ENCODE measurements around the gene NMD3. TPM values are rescaled to one million over a fixed set of nuclear protein-coding genes. Genes with fewer than 3 reads are reported as not detected.
A peak's percentile ranks its signal among the peaks of the same experiment; 100 is the strongest.

NMD3 gene
- total RNA-seq, 1 donor from 2014 or later, result 72.6 TPM

DNA sequence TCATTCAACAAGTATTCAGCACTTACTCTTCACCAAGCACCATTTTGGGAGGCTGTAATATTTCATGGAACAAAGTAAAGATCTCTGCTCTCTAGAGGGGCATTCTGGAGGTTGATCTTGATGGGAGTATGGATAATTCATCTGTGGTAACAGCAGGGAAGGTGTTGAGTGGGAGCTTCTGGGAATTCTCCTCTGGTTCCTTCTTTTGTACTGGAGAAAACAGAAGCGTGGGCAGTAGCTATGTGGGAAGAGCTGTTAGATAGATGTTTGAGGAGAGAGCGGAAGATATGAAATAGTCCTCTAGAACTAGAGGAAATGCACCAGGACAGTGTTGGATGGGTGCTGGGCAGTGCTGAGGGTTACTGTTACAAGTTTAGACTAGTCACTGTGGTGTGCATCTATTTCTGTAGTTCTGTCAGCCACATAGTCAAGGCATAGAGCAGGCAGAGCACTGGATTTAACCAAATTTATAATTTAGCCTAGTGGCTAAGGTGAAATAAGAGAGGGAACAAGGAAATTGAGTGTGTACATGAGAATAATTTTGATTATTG is 9.6 kb downstream of the NMD3 start:
- DNase-seq (ENCODE audit: low spot score in 2 of 2) (no peak), FAIRE-seq (no peak)

DNA sequence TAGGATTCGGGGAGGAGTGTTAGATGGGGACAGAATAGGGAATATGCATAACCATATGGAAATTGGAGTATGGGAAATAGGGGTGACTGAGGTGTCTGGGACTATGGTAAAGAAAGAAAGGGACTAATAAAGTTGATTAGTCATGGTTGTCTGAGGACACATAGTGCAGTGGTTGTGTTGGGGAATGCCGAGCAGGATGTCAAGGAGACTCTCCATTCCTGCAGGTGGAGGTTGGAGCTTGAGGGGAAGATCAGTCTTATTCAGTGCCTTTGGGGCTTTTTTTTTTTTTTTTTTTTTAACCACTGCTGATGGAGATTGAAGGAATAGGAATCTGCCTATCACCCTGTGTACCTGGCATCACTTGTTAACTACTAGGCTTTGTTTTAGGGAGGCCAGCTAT is 10.8 kb downstream of the NMD3 start:
- FAIRE-seq, result no peak
- DNase-seq (ENCODE audit: low spot score in 2 of 2), result no peak

DNA sequence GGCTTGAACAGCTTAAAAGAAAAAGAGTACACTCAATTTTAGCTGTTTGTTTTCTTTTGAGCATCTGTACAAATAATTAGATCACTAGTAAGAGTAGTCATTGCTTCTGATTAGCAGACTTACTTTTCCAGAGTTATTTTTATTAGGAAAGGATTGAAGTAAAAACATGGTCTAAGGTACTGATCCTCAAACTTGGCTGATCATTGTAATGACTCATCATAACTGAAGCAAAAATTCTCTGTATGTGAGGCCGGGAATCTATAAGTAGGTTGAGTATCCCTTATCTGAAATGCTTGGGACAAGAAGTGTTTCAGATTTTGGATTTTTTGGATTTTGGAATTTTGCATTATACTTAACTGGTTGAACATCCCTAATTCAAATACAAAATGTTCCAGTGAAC is 12.4 kb downstream of the NMD3 start:
- DNase-seq (ENCODE audit: low spot score in 2 of 2) (no peak), FAIRE-seq (no peak)

DNA sequence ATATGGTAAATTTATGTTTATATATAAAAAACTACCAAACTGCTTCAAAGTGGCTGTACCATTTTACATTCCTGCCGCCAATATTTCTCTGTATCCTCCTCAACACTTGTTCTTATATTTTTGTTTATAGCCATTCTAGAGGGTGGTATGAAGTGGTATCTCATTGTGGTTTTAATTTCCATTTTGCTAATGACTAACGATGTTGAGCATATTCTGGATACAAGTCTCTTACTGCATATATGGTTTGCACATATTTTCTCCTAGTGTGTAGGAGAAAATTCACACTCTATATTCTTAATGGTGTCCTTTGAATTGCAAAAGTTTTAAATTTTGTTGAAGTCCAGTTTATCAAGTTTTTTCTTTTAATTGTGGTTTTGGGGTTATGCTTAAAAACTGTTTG is 15.1 kb downstream of the NMD3 start:
- no peak for DNase-seq (ENCODE audit: low spot score in 2 of 2)
- FAIRE-seq, result no peak

DNA sequence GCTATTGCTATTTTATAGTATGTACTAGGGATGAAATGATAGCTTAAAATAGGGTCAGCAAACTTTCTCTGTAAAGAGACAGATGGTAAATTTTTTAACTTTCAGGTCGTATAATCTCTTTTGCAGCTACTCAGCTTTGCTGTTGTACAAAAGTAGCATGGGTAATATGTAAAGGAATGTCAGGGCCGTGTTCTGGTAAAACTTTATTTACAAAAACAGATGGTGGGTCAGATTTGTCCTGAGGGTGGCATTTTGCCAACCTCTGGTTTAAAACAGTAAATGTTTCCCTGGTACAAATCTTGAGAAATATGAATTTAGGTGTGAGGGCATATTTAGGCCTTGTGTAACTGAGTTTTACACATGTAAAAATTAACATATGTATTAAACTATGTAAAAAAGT is 18.6 kb downstream of the NMD3 start:
- FAIRE-seq (no peak), DNase-seq (ENCODE audit: low spot score in 2 of 2) (no peak)

DNA sequence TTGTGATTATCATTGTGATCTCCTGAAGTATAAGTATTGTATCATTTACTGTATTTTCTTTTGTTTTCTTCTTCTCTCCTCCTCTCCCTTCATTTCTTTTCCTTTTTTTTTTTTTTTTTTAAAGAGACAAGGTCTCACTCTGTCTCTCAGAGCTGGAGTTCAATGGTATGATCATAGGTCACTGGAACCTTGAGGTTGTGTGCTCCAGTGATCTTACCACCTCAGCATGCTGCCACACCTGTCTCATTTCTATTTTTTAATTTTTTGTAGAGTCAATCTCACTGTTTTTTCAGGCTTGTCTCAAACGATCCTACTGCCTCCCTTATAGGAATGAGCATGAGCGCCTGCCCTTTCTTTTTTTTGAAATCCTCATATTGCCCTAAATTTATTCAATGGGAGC is 23.4 kb downstream of the NMD3 start:
- no peak for FAIRE-seq

DNA sequence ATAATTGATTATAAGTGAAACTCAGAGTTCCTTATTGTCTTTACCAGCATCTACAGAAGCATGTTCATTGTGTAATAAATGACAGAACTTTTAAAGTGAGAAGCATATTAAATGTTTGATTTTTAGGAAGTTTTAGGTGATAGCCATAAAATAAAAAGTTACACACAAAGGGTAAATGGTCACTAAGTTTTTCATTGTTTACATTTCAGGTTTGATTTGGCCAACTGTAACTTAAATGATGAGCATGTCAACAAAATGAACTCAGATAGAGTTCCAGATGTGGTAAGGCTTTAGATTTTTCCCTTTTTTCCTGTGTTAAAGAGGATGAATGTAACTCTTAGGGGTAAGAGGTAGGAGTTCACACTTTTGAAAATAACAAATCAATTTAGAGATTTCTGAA is 25.9 kb downstream of the NMD3 start:
- FAIRE-seq, result no peak
- DNase-seq (ENCODE audit: low spot score in 2 of 2), result no peak

More for the DNA sequence above, 23.4 kb downstream of the NMD3 start:
- no peak for DNase-seq (ENCODE audit: low spot score in 2 of 2)

DNA sequence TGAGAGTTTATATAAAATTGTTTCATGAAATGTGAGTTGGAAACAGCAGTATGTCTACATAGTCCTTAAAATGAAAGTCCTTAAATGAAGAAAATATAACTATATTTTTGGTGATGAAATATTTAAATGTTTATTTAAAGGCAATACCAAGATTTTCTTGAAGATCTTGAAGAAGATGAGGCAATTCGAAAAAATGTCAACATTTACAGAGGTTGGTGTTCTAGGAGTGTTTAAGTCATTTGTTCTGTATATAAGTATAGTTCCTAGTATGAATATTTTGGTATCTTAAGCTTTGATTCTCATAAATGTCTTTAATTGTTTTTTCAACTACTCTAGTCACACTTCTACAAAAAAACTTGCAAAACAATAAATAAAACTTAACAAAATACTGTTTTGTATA is 29.0 kb downstream of the NMD3 start:
- DNase-seq (ENCODE audit: low spot score in 2 of 2), result no peak

DNA sequence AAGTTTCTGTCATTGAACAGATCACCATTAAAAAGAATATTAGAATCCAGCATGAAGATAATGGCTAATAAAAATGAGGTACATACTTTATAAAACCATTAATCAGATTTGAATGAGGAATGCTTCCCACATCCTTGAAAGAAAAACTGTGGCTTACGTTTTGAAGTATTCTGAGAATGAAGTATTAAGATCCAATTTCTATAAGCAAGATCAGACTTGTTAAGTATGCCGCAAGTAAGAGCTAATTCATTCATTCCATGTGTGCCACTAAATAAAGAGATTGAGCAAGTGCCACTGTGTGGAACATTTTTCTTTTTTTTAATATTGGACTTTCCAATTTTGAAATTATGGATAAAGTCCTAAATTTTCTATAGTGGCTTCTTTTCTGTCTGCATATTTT is 30.6 kb downstream of the NMD3 start:
- no peak for FAIRE-seq
- no peak for DNase-seq (ENCODE audit: low spot score in 2 of 2)

More for the DNA sequence above, 29.0 kb downstream of the NMD3 start:
- FAIRE-seq, result no peak

DNA sequence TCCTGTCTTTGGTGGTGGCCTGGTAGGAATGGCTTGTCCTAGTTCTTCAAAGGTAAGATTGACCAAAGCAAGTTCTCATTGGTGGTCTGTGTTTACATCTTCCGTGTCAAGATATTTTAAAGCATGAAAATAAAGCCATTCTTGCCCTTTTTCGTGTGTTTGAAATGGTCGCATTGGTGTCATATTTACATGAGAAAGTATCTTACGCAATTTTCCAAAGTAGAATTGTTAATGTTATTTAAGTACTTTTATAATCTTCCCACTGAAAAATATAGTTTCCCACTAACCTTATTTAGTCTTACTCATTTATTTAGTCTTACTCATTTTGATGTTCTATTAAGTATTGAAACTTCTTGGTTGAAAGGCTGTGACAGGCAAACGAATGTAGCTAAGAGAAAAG is 31.0 kb downstream of the NMD3 start:
- FAIRE-seq, result no peak
- no peak for DNase-seq (ENCODE audit: low spot score in 2 of 2)

DNA sequence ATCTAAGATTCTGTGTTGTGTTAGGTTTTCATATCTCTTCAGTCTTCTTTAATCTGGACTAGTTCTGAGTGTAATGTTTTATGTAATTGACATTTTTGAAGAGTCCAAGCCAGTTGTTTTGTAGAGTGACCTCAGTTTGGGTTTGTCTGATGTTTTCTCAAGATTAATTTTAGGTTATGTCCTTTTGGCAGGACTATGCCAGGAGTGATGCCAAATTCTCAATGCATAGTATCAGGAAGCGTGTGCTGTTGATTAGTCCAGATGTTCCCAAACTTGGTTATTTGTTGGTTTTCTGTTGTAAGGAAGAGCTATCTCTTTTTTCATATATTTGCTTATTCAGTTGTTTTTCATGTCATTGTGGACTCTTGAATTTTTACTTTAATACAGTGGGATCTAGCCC is 32.6 kb downstream of the NMD3 start:
- DNase-seq (ENCODE audit: low spot score in 2 of 2) (no peak), FAIRE-seq (no peak)

DNA sequence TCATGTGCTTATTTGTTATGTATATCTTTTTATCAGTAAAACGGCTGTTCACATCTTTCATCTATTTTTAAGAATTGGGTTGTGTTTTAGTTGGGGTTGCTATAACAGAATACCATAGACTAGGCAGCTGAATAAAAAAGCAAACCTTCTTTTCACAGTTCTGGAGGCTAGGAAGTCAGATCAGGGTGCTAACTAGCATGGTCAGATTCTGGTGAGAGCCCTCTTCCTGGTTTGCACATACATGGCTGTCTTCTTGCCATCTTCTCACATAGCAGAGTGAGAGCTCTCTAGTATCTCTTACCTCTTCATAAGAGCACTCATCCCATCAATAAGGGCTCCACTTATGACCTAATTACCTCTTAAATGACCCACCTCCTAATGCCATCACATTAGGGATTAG is 33.8 kb downstream of the NMD3 start:
- no peak for DNase-seq (ENCODE audit: low spot score in 2 of 2)
- no peak for FAIRE-seq

DNA sequence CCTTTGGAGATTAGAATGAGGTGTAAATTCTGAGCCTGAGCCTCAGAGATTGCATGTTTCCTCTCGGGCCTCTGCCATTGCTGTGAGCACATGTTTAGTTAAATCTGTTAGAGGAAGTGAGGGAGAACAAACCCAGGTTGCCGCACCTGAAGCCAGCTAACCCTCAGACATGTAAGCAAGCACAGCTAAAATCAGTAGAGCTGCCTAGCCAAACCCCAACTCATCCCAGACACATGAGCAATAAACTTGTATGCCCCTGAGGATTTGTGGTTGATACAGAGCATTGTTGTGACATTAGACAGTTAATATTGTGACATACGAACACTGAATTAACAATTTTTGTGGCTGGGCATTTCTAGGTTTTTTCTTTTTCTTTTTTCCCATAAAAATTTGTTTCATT is 41.9 kb downstream of the NMD3 start:
- FAIRE-seq, result no peak
- no peak for DNase-seq (ENCODE audit: low spot score in 2 of 2)

DNA sequence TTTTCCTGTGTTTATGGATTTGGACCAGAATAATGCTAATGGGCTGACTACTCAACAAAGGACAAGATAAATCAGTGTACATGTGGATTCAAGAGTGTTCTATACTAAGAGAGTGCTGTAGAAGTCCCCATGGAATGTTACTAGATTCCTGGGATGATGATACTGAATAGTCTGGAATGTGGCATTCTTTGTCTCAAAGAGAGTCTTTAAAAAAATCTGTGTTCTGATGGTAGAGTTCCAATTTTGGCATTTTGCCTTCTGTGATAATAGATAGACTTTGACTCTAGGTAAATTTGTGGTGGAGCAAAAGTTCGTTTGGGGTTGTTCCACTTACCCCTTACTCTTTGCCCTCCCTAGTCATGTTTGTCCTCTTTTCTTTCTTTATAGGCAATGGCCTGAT is 43.7 kb downstream of the NMD3 start:
- DNase-seq (ENCODE audit: low spot score in 2 of 2) (no peak), FAIRE-seq (no peak)

DNA sequence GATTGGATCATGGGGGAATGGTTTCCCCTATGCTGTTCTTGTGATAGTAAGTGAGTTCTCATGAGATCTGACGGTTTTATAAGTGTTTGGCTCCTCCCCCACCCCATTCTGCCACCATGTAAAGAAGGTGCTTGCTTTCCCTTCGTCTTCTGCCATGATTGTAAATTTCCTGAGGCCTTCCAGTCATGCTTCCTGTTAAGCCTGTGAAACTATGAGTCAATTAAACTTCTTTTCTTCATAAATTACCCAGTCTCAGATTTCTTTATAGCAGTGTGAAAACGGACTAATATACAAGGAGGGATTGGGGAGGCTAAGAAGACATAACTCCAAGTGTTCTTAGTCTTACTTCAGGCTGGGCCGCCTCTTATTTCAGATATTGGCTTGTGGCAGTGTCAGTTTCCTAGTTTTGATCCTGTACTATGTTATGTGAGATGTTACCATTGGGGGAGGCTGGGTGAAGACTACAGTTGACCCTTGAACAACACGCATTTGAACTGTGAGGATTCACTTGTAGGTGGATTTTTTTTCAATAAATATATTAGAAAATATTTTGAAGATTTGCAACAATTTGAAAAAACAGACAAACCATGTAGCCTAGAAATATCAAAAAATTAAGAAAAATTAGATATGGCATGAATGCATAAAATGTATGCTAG is 44.9 kb downstream of the NMD3 start:
- no peak for DNase-seq (ENCODE audit: low spot score in 2 of 2)
- no peak for FAIRE-seq

DNA sequence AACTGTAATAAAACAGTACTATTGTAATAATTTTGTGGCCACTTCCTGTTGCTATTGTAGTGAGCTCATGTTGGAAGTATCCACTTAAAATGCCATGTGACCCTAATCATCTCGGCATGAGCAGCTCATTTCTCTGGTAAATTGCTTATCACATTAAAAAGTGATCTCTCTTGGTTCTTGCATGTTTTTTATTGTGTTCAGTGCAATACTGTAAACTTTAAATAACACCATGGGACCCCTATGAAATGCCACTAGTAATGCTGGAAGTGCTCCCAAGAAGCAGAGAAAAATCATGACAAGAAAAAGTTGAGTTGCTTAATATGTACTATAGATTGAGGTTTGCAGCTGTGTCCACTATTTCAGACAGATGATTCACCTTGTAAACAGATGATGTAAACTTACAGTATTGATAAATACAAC is 45.6 kb downstream of the NMD3 start:
- FAIRE-seq, result no peak
- DNase-seq (ENCODE audit: low spot score in 2 of 2), result no peak

DNA sequence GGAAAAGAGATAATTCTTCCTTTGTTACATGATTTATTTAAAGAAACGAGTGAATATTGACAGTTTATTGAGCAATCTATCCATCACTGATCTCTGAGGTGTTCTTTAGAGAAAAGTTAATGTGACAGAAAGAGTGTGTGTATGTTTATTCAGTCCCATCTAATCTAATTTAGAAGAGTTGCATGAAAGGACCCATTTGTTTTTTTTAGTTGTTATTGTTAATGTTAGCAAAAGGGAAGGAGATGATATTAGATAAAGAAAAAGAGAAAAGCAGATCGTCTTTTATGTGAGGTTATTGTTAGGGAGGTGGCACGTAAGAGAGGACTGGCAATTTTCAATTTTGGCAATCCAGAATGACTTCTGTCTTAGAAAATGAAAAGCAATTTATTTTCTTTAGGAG is 46.5 kb downstream of the NMD3 start:
- no peak for FAIRE-seq
- DNase-seq (ENCODE audit: low spot score in 2 of 2), result no peak

DNA sequence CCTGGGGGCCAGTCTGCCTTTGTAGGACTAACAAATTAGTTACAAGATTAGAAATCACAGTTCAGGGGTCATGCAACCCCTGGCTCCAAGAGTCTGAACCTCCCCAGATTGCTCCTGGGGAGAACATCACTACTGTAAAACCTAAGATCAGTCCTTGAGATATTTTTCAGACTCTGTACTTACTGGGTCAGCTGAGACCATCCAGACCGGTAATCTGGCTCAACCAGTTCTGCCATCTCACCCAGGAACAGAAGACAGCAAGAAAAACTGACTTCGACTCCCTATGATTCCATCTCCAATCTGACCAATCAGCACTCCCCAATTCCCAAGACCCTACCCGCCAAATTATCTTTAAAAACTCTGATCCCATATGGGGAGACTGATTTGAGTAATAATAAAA is 47.5 kb downstream of the NMD3 start:
- DNase-seq (ENCODE audit: low spot score in 2 of 2) (no peak), FAIRE-seq (no peak)

DNA sequence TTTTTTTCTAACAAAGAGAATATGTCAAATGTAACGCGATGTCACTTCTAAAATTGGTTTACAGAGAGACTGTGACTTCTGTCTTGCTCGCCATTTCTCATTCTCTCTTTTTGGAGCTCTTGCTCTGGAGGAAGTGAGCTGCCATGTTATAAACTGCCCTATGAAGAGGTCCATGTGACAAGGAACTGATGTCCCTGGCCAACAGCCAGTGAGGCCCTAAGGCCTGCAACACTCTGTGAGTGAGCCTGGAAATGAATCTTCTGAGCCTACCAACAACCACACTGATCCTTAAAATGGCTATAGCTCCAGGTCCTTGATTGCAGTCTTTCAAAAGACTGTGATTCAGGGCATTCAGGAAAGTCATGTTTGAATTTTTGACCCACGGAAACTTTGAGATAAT is 49.9 kb downstream of the NMD3 start:
- DNase-seq (ENCODE audit: low spot score in 2 of 2) (no peak), FAIRE-seq (no peak)

DNA sequence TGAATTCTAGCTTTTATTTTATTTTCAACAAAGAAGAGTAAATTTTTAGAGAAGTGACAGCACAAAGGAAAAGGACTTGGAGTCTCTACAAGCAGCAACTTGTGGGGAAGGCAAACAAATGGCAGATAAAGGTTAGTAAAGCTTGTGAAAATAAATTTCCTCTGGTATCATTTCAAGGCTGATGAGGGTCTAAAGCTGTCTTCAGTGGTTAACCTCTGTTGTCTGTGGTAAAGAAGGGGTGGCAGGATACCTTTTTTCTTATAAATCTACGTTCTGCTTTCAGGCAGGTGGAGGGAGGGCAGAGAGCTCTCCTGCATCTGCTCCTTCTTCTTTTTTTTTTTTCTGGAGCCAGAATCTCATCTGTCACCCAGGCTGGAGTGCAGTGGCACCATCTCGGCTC is 50.5 kb downstream of the NMD3 start:
- no peak for DNase-seq (ENCODE audit: low spot score in 2 of 2)
- no peak for FAIRE-seq

DNA sequence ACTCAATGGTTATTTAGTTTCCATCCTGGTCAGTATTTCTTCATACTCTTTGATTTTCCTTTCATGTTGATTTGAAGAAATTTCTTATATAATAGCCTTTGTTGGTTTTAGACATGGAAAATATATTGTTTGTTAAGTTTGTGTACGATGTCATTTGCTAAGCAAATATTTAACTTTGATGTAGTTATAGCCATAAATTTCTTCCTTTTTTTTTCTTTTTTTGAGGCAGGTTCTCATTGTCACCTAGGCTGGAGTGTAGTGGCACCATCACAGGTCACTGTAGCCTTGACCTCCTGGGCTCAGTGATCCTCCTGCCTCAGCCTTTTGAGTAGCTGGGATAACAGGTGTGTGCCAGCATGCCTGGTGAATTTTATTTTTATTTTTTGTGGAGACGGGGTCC is 51.4 kb downstream of the NMD3 start:
- DNase-seq (ENCODE audit: low spot score in 2 of 2) (no peak), FAIRE-seq (no peak)

DNA sequence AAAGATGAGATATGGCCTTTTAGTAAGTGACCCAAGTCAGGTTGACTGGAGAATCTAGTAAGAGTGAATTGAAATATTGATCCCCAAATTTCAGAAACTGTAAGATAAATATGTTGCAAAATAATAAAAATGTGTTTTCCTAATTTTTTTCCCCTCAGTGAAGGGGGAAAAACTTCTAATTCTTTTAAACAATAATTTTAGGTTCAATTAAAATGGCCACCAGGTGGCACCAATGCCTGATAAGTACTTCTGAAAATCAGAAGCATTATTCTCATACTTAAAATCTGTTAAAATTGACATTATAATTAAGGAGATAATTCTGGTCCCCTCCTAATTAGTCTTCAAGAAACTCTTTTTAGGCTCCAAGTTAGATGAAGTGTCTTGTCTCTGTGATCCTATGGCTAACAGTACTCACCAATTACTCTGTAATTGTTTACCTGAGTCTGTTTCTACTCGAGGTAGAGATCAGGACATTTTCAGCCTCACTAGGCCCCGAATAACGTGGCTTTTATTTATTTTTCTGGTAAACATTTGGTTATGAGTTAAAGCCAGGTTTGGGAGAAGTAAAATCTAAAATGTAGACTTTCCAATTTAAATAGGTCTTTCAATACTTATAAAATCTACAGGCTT is 52.6 kb downstream of the NMD3 start:
- FAIRE-seq (peak; percentile 84), DNase-seq (ENCODE audit: low spot score in 2 of 2) (no peak)
